HL-60 (cell line): Measurements from ENCODE around the gene NEK5.
"Not testable (repeated sequence)": the region's sequence is repeated elsewhere in the genome, so short reads cannot be mapped to it uniquely, and the experiment has no call there.

Experiments used
- POLR2AphosphoS5 ChIP-seq: IDR thresholded peaks from 2 replicates; pipeline ENCODE4 v1.6.1; 2012; ENCODE audit warnings: low read depth
- TF ChIP-seq, protein P1 (sequence below): IDR thresholded peaks from one replicate; pipeline ENCODE4 v1.5.1; 2011; ENCODE audit warnings: low read length, control low read depth, inconsistent platforms; ENCODE audit not compliant: insufficient read depth

DNA sequence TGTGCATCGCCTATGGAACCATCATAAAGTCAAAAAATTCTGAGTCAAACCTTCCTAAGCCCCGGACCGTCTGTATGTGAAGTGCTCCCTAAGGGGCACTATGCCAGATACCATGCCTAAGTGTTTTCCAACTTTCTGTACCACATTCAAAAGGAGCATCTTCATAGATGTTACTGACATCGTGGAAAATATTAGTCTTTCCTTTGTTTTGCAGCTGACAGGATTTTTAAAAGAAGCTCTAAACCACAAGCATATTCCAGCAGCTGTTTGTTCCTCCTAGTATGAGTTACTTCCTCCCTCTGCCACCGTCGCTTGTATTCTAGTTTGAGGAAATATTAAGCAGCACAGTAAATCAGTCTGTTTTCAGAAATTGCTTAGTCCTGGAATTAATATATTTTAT, 45.1 kb upstream of the NEK5 start:
- TF ChIP-seq, protein P1, sequence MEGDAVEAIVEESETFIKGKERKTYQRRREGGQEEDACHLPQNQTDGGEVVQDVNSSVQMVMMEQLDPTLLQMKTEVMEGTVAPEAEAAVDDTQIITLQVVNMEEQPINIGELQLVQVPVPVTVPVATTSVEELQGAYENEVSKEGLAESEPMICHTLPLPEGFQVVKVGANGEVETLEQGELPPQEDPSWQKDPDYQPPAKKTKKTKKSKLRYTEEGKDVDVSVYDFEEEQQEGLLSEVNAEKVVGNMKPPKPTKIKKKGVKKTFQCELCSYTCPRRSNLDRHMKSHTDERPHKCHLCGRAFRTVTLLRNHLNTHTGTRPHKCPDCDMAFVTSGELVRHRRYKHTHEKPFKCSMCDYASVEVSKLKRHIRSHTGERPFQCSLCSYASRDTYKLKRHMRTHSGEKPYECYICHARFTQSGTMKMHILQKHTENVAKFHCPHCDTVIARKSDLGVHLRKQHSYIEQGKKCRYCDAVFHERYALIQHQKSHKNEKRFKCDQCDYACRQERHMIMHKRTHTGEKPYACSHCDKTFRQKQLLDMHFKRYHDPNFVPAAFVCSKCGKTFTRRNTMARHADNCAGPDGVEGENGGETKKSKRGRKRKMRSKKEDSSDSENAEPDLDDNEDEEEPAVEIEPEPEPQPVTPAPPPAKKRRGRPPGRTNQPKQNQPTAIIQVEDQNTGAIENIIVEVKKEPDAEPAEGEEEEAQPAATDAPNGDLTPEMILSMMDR = not testable (repeated sequence)
- peak; percentile 65; the same call in 1 of the 2 replicates for TF ChIP-seq POLR2AphosphoS5
